Ascending aorta (tissue), 2 donors: Measurements from ENCODE around the gene NDUFB11. TPM values are rescaled to one million over a fixed set of nuclear protein-coding genes. Genes with fewer than 3 reads are reported as not detected.

Experiments used
- DNase-seq, 2 donors: peaks; one replicate each; pipeline ENCODE4 v3.0.0-alpha.2; 2019; ENCODE audit warnings: low spot score in 2 of 2
- H3K27ac ChIP-seq, 2 donors: fragments of 200-600 bp; sonication (generic); one replicate each; pipeline ENCODE4 v1.5.1; 2016 to 2017; ENCODE audit warnings: mild to moderate bottlenecking in 1 of 2
- H3K27me3 ChIP-seq: fragments of 200-600 bp; sonication (generic); one replicate; pipeline ENCODE4 v1.5.1; 2017
- H3K36me3 ChIP-seq, 2 donors: fragments of 200-600 bp; sonication (generic); one replicate each; pipeline ENCODE4 v1.5.1; 2016
- H3K4me1 ChIP-seq, 2 donors: fragments of 200-600 bp; sonication (generic); one replicate each; pipeline ENCODE4 v1.5.1; 2016 to 2017; ENCODE audit warnings: mild to moderate bottlenecking in 1 of 2
- H3K4me3 ChIP-seq, 2 donors: fragments of 200-600 bp; sonication (generic); one replicate each; pipeline ENCODE4 v1.5.1; 2016 to 2017; ENCODE audit warnings: mild to moderate bottlenecking in 1 of 2
- H3K9me3 ChIP-seq, 2 donors: fragments of 200-600 bp; sonication (generic); one replicate each; pipeline ENCODE4 v1.5.1; 2016
- intact Hi-C: fragments of 100-400 bp; cut with DNase I; formaldehyde crosslinking; loops from one replicate; pipeline ENCODE4 v1.15.1; 2023
- total RNA-seq: library from RNA; depleted of rRNA; stranded (reverse); fragments of >200 nt; gene quantifications from one replicate; pipeline ENCODE4 v1.1.0, GENCODE V29; 2016
- TF ChIP-seq, protein P1 (sequence below), 3 experiments: fragments of 200-600 bp in 2 of 3; fragments of 450-650 bp in 1 of 3; sonication (generic) in 2 of 3; IDR thresholded peaks; one replicate each; pipeline ENCODE4 v1.5.1; 2016 to 2019; ENCODE audit warnings: antibody characterized with exemption in 3 of 3, mild to moderate bottlenecking in 1 of 3, moderate library complexity in 1 of 3

Gene NDUFB11
- total RNA-seq, 1 donor from 2014 or later = 122 TPM

DNA sequence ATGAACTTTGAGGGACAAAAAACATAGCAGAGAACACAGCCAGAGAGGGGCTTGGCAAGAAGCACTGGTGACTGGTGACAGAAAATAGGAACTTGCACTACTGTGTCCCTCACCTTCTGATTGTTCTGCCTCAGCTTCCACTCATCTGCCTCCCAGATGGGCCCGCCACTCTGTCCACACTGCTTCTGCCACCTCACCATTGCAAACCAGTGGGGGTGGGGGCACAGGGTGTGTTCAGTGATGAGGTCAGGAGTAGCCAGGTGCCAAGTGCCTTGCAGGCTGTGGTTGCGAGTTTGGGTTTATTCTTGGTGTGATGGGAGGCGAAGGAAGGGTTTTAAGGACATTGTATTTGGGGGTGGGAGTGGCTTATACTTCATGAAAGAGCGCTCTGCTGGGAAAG, 40.0 kb upstream of the NDUFB11 start:
- Histone ChIP-seq H3K4me1 (no peaks in the 10 kb centered on the region), H3K27me3 (no peaks in the 10 kb centered on the region), H3K36me3 (peaks cover 30 to 50% of the 10 kb centered on the region in 2 donors), H3K4me3 (no peak overlapping the region), H3K27ac (no peak overlapping the region), H3K9me3 (no peaks in the 10 kb centered on the region)
- TF ChIP-seq, protein P1, sequence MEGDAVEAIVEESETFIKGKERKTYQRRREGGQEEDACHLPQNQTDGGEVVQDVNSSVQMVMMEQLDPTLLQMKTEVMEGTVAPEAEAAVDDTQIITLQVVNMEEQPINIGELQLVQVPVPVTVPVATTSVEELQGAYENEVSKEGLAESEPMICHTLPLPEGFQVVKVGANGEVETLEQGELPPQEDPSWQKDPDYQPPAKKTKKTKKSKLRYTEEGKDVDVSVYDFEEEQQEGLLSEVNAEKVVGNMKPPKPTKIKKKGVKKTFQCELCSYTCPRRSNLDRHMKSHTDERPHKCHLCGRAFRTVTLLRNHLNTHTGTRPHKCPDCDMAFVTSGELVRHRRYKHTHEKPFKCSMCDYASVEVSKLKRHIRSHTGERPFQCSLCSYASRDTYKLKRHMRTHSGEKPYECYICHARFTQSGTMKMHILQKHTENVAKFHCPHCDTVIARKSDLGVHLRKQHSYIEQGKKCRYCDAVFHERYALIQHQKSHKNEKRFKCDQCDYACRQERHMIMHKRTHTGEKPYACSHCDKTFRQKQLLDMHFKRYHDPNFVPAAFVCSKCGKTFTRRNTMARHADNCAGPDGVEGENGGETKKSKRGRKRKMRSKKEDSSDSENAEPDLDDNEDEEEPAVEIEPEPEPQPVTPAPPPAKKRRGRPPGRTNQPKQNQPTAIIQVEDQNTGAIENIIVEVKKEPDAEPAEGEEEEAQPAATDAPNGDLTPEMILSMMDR (IDR thresholded peaks at IDR 0.05) = no peak
- no peak for DNase-seq
- intact Hi-C loops = no loop called here

DNA sequence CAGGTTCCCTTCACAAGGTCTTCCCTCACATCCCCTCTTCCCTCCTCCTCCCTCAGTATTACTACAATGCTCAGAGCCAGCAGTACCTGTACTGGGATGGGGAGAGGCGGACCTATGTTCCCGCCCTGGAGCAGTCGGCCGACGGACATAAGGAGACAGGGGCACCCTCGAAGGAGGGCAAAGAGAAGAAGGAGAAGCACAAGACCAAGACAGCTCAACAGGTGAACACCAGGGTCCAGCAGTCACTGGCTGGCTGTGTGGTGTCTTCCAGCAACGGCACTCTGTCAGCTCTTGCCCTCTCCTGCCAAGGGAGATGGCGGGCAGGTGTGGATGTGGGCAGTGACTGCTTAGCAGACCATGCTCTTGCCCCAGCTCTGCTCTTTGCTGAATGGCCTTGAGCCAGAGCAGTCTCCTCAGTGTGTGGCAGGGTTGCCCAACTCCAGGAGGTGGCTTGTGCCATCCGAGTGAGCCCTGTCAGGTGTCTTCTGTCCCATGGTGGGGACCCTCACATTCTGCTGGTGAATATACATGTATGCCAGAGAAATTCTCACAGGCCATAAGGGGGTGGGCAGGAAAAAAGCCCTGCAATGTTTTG, 37.7 kb upstream of the NDUFB11 start:
- Histone ChIP-seq H3K4me3 (no peak overlapping the region), H3K4me1 (no peaks in the 10 kb centered on the region), H3K9me3 (no peaks in the 10 kb centered on the region), H3K27me3 (no peaks in the 10 kb centered on the region), H3K36me3 (peaks cover 36 to 62% of the 10 kb centered on the region in 2 donors), H3K27ac (no peak overlapping the region)
- intact Hi-C loops = no loop called here
- TF ChIP-seq, protein P1 (IDR thresholded peaks at IDR 0.05) = no peak
- no peak for DNase-seq

DNA sequence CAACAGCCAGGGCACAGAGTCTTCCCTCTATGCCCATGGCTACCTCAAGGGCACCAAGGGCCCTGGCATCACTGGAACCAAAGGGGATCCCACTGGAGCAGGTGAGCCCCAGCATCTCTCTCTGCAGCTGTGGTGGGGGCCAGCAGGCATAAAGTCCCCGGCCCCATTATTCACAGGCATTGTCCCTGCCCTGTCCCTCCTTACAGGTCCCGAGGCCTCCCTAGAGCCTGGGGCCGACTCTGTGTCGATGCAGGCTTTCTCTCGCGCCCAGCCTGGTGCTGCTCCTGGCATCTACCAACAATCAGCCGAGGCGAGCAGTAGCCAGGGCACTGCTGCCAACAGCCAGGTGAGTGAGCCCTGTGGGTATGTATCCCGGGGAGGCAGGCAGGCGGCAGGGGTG, 36.8 kb upstream of the NDUFB11 start:
- H3K27me3 ChIP-seq = no peaks in the 10 kb centered on the region
- TF ChIP-seq, protein P1 (IDR thresholded peaks at IDR 0.05) = no peak
- intact Hi-C loops = no loop called here
- H3K36me3 ChIP-seq = peaks cover 42 to 71% of the 10 kb centered on the region in 2 donors
- no peak for DNase-seq
- no peaks in the 10 kb centered on the region for H3K4me1 ChIP-seq
- H3K9me3 ChIP-seq = no peaks in the 10 kb centered on the region
- H3K27ac ChIP-seq = no peak overlapping the region
- no peak overlapping the region for H3K4me3 ChIP-seq

DNA sequence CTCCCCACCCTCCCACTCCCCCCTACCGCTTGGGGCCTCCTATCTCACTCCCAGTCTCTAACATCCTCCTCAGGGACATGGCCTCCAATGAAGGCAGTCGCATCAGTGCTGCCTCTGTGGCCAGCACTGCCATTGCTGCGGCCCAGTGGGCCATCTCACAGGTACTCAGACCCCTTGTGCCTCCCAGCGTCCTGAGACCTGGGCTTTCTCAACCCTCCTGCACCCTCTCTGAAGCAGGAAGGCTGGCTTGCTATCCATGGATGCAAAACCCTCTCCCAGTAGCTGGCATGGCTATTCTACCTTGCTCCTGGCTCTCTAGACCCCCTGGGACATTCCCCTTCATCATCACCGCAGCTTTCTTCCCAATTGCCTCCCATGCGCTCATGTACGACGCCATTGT, 35.8 kb upstream of the NDUFB11 start:
- intact Hi-C loops = no loop called here
- no peak for DNase-seq
- H3K27ac ChIP-seq = peak overlapping the region in 1 of 2 donors; percentile 59

DNA sequence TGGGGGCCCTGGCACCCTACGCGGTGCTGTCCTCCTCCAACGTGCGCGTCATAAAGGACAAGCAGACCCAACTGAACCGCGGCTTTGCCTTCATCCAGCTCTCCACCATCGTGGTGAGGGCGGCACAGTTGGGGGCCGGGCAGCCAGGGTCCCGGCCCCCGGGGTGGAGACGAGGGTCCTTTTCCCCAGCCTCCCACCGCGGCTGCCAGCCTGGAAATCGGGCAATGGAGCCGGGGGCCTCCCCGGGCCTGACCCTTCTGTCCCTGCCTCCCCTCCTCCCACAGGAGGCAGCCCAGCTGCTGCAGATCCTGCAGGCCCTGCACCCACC, 35.4 kb upstream of the NDUFB11 start:
- Histone ChIP-seq H3K27ac (peak overlapping the region; percentile 2 to 59), H3K27me3 (no peaks in the 10 kb centered on the region), H3K4me3 (no peak overlapping the region), H3K9me3 (no peaks in the 10 kb centered on the region), H3K36me3 (peaks cover 53 to 73% of the 10 kb centered on the region in 2 donors), H3K4me1 (no peaks in the 10 kb centered on the region)
- TF ChIP-seq, protein P1 (IDR thresholded peaks at IDR 0.05) = no peak
- intact Hi-C loops = no loop called here
- no peak for DNase-seq

More for the DNA sequence above, 35.8 kb upstream of the NDUFB11 start:
- Histone ChIP-seq H3K4me3 (no peak overlapping the region), H3K36me3 (peaks cover 49 to 73% of the 10 kb centered on the region in 2 donors), H3K27me3 (no peaks in the 10 kb centered on the region), H3K4me1 (no peaks in the 10 kb centered on the region), H3K9me3 (no peaks in the 10 kb centered on the region)
- TF ChIP-seq, protein P1 (IDR thresholded peaks at IDR 0.05) = no peak
